ENCODE measurements around the gene MRPS15. TPM values are rescaled to one million over a fixed set of nuclear protein-coding genes. Genes with fewer than 3 reads are reported as not detected.

Gene MRPS15
- total RNA-seq, 4 donors from 2014 or later, result 23.3 to 77.7 (median 36.4) TPM

DNA sequence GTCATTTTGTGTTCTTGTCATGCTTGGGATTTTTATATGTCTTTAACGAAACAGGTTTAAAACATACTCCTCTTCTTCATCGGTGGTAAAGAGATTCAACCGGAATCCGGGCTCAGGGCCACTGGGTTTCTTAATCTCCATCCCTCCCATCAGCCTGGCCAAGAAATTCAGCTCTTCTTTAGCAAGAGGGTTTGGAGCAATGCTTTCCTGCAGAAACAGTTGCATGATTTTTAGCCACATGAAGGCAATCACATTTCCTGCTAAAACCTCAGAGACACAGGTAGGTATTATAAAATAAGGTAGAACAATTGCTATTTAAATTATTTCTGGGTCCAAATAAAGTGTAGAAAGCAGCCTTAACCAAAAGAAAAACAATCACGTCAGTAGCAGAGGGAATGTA, 43.8 kb downstream of the MRPS15 start:
- TF ChIP-seq EP300 (IDR thresholded peaks at IDR 0.05) (peak in 1 of 2 donors; percentile 14), POLR2A (IDR thresholded peaks at IDR 0.05) (no peak)
- TF ChIP-seq, protein P1, sequence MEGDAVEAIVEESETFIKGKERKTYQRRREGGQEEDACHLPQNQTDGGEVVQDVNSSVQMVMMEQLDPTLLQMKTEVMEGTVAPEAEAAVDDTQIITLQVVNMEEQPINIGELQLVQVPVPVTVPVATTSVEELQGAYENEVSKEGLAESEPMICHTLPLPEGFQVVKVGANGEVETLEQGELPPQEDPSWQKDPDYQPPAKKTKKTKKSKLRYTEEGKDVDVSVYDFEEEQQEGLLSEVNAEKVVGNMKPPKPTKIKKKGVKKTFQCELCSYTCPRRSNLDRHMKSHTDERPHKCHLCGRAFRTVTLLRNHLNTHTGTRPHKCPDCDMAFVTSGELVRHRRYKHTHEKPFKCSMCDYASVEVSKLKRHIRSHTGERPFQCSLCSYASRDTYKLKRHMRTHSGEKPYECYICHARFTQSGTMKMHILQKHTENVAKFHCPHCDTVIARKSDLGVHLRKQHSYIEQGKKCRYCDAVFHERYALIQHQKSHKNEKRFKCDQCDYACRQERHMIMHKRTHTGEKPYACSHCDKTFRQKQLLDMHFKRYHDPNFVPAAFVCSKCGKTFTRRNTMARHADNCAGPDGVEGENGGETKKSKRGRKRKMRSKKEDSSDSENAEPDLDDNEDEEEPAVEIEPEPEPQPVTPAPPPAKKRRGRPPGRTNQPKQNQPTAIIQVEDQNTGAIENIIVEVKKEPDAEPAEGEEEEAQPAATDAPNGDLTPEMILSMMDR (IDR thresholded peaks at IDR 0.05), result no peak
- Histone ChIP-seq H3K36me3 (peaks cover 0 to 58% (median 0%) of the 10 kb centered on the region in 3 donors), H3K4me1 (peaks cover 0 to 20% (median 2%) of the 10 kb centered on the region in 4 donors), H3K27me3 (no peaks in the 10 kb centered on the region), H3K4me3 (no peak overlapping the region), H3K9me3 (no peaks in the 10 kb centered on the region), H3K27ac (peak overlapping the region in 2 of 4 donors; percentile 57 to 60)
- peak in 1 of 2 donors; percentile 58 for DNase-seq (ENCODE audit: low spot score in 2 of 2)
- 28 to 50% methylated on average over 5 of the region's 5 CpGs for WGBS, 2 donors

DNA sequence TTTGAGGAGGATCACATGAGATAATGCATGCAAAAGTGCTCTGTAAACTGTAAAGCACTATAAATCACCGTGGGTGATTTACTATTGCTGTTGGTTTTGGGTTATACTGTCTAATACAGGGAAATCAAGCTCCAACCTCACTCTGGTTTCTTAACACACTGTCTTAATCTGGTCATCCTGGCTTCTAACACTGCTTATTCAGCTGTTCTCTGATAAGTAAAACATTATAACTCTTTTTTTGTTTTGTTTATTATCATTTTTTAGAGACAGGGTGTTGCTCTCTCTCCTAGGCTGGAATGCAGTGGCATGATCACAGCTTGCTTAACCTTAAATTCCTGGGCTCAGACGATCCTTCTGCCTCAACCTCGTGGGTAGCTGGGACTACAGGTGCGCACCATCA, 44.6 kb downstream of the MRPS15 start:
- 51 to 68% methylated on average over 4 of the region's 4 CpGs for WGBS, 2 donors
- DNase-seq (ENCODE audit: low spot score in 2 of 2), result no peak
- Histone ChIP-seq H3K36me3 (peaks cover 0 to 52% (median 0%) of the 10 kb centered on the region in 3 donors), H3K4me3 (no peak overlapping the region), H3K9me3 (no peaks in the 10 kb centered on the region), H3K27ac (peak overlapping the region in 1 of 4 donors; percentile 57), H3K27me3 (no peaks in the 10 kb centered on the region), H3K4me1 (peaks cover 0 to 20% (median 2%) of the 10 kb centered on the region in 4 donors)
- TF ChIP-seq EP300 (IDR thresholded peaks at IDR 0.05), result peak in 1 of 2 donors; percentile 17
- TF ChIP-seq, protein P1 (IDR thresholded peaks at IDR 0.05), result no peak

DNA sequence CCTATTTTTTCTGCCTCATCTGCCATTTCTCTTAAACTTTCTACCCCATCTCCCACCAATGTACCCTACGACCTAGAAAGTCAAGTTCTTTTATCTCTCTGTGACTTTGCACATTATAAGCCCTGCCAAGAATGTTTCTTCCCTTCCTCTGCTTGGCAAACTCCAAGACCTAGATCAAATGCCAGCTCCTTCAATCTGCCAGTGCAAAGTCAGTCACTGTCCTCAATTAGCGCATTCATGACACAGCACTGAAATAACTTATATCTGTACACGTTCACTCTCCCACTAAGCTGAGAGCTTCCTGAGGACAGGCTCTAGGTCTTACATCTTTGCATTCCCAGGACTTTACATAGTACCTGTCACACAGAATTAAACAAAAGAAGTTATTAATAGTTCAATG, 45.0 kb downstream of the MRPS15 start:
- Histone ChIP-seq H3K27me3 (no peaks in the 10 kb centered on the region), H3K36me3 (peaks cover 0 to 49% (median 0%) of the 10 kb centered on the region in 3 donors), H3K4me3 (no peak overlapping the region), H3K27ac (no peak overlapping the region), H3K4me1 (peaks cover 0 to 20% (median 2%) of the 10 kb centered on the region in 4 donors), H3K9me3 (no peaks in the 10 kb centered on the region)
- no peak for DNase-seq (ENCODE audit: low spot score in 2 of 2)
- TF ChIP-seq, protein P1 (IDR thresholded peaks at IDR 0.05), result no peak
- TF ChIP-seq EP300 (IDR thresholded peaks at IDR 0.05) (no peak), POLR2A (IDR thresholded peaks at IDR 0.05) (no peak)
- 69 to 80% methylated on average over 3 of the region's 3 CpGs for WGBS, 2 donors

DNA sequence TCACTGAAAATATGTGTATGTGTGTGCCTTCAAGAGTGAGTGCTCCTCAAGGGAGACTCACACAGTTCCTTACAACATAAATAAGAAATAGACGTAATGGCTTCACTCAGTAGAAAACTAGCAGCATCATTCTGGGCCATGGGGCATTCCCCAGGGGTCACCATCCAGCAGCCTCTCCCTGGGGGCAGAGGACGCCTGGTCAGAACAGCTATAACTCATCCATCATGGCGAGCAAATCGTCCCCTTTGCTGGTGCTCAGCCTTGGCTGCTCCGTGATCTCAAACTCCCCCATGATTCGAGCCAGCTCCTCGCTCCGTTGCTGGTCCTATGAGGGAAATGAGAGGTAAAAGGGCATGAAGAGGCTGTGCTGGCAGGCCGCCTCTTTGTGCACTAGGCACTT, 46.3 kb downstream of the MRPS15 start:
- DNase-seq (ENCODE audit: low spot score in 2 of 2), result no peak
- peaks cover 0 to 20% (median 2%) of the 10 kb centered on the region in 4 donors for H3K4me1 ChIP-seq
- H3K4me3 ChIP-seq, result no peak overlapping the region
- TF ChIP-seq EP300 (IDR thresholded peaks at IDR 0.05), result no peak
- no peak for TF ChIP-seq POLR2A (IDR thresholded peaks at IDR 0.05)
- TF ChIP-seq, protein P1 (IDR thresholded peaks at IDR 0.05), result no peak
- no peaks in the 10 kb centered on the region for H3K9me3 ChIP-seq
- no peak overlapping the region for H3K27ac ChIP-seq
- WGBS, 2 donors, result 75 to 77% methylated on average over 9 of the region's 9 CpGs
- no peaks in the 10 kb centered on the region for H3K27me3 ChIP-seq
- H3K36me3 ChIP-seq, result peaks cover 0 to 37% (median 0%) of the 10 kb centered on the region in 3 donors

DNA sequence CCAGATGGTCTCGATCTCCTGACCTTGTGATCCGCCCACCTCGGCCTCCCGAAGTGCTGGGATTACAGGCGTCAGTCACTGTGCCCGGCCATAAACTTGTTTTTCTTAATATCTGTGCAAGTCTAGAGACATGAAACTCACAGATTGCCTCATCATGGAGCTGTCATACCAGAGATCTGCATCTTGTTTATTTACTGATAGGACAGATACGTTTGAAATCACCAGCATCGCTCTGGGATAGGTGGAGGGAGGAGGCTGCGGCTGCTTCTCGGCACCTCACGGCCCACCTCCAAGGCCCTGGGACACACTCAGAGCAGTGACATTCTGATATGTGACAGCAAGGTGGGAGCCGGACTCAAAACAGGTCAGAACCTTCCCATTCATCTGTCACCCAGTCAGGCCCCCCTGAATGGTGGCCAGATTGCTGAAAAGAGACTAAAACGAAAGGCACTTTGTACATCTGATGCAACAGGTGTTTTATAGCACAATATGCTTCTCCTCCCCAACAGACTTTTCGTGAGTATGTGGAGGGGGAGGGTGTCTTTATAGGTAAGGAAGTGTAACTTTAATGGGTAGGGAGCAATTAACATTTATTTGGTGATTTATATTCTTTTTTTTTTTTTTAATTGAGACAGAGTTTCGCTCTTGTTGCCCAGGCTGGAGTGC, 48.4 kb downstream of the MRPS15 start:
- TF ChIP-seq EP300 (IDR thresholded peaks at IDR 0.05), result no peak
- no peak for TF ChIP-seq POLR2A (IDR thresholded peaks at IDR 0.05)
- TF ChIP-seq, protein P1 (IDR thresholded peaks at IDR 0.05), result no peak
- 85 to 90% methylated on average over 15 of the region's 15 CpGs for WGBS, 2 donors
- DNase-seq (ENCODE audit: low spot score in 2 of 2), result no peak
- H3K4me1 ChIP-seq, result peaks cover 0 to 16% (median 2%) of the 10 kb centered on the region in 4 donors
- no peaks in the 10 kb centered on the region for H3K27me3 ChIP-seq
- no peak overlapping the region for H3K27ac ChIP-seq
- no peak overlapping the region for H3K4me3 ChIP-seq
- peaks cover 0 to 21% (median 0%) of the 10 kb centered on the region in 3 donors for H3K36me3 ChIP-seq
- no peaks in the 10 kb centered on the region for H3K9me3 ChIP-seq
